HG02588 (cell line): ENCODE measurements around the gene AGAP5.
"Not testable (repeated sequence)": the region's sequence is repeated elsewhere in the genome, so short reads cannot be mapped to it uniquely, and the experiment has no call there.

ENCODE experiments used
- ATAC-seq: cut with Tn5 transposase; IDR thresholded peaks from one replicate; pipeline ENCODE4 v1.9.1; 2021; ENCODE audit warnings: mild to moderate bottlenecking, moderate library complexity; ENCODE audit not compliant: unreplicated experiment

Gene AGAP5

DNA sequence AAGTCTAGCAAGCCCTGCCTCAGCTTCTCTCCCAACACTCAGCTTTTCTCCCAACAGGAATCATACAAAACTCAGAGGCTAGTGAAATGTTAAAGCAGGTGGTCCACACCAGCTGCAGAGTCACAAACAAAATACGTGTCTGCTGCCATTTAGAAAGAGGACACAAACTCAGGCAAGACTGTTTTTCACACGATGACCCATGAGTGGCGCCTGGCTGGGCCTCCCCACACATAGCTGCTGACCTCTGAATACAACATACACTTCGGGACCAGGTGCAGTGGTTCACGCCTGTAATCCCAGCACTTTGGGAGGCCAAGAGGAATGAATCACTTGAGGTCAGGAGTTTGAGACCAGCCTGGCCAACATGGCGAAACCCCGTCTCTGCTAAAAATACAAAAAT, 35.2 kb downstream of the AGAP5 start:
- ATAC-seq, result not testable (repeated sequence)

DNA sequence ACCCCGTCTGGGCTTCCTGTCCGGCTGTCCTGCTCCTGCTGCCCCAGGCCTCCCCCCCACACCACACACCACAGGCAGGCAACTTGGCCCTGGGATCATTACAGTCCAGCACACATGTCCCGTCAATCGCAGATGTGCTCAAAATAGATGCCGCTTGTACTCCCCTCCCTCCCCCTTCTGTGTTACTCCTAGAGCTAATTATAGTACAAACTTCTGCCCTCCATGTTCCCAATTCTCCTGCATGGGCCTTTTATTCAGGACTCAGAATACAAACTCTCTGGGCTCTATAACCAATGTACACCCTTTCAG, 42.0 kb downstream of the AGAP5 start, which contains the start of gene SYNPO2L:
TSS of gene SYNPO2L (minus strand) at position 40 of the 309 bp plus-strand sequence. CDS start 107 bp downstream, outside the sequence.
- no peak for ATAC-seq

DNA sequence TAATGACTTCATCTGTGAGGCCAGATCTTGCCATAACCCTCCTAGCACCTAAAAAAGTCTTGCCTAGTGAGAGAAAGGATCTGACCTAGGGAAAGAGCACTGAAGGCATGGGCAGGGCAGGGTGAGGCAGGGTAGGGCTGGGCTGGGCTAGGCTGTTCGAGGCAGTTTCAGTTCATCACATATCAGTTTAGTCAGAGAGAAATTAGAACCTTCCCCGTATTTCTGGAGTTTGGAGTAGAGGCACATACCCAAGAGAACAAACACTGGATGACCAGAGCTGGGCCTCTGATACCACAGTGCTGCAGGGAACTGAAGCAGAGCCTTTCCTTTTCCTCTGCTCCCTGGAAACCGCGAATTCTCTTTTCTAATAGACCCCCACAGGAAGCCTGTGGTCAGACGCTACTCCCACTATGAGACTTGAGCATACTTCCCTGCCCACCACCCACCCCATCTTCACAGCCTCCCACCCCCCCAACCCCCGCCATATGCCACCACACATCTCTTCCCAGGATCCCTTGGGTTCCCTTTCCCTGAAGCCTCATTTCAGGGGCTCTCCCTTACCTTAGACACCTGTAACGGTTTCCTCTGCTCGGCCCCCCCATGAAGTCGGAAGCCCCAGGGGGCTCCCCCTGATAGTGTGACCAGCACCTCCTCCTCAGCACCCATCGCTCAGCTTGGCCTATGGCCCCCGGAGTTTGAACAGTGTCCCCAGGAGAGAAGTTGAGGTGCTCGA, 42.5 kb downstream of the AGAP5 start:
- ATAC-seq, result no peak

DNA sequence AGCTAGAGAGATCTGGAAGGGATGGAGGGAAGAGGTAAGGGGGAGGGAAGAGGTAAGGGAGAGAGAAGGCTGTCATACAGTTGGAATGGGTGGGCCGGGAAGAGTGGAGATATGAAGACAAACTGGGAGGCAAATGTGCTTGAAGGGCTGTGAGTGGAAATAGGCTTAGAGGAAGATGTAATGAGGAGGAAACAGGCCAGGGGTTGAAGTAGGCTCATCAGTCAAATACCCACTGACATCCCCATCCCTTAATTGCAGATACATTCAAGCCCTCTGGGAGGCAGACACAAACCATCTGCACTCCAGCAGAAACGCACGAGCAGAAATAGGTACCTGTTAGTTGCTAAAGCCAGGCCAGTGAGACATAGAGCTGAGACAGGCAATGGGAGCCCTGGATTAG, 44.2 kb downstream of the AGAP5 start:
- ATAC-seq, result no peak

DNA sequence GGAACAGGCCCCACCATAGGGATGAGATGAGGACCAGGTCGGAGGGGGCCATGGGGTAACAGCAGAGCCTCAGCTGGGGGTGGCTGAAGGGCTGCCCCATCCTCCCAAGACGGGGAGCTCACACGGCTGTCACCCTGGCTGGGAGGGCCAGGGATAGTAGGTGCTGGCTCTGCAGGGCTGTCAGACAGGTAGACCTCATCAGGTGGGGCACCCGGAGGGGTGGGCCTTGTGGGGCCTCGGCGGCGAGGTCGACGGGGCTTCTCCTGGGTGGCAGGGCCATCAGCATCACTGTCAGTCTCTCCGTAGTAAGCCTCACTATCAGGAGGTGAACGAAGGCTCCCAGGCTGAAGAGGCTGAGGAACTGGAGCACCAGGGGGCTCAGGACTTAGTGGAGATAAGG, 44.7 kb downstream of the AGAP5 start:
- ATAC-seq, result no peak

DNA sequence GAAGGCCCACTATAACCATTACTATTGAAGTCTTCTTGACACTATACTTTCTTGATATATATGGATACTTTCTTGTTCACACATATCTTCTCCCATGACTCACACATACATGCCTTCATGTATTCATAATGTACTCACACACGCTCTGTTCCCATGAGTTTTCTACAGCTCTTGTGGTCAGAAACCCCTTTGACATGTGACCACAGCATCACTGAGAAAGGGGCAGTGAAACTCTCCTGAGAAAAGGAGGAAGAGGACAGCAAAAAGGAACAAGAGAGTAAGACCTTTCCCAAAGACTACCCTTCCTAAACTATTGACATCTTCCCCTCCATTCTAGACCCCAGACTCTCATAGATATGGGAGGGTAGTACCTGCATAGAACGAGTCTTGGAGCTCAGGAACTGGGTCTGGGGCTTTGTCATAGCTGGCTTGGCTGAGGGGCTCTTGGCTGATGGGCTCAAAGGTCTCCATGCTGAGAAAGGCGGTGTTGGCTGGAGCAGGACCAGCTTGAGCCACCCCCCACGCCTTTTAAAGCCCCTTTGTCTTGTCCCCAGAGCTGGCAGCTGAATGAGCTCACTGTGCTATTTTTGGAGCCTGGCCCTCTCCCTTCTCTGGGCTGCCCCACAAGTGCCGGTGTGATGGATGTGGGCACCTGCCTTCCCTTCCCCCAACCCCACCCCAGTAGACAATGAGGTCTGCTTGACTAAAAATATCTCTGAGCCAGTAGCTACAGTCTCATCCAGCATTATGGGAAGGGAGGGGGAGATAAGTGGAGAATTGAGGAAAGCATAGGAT, 47.2 kb downstream of the AGAP5 start:
- no peak for ATAC-seq

DNA sequence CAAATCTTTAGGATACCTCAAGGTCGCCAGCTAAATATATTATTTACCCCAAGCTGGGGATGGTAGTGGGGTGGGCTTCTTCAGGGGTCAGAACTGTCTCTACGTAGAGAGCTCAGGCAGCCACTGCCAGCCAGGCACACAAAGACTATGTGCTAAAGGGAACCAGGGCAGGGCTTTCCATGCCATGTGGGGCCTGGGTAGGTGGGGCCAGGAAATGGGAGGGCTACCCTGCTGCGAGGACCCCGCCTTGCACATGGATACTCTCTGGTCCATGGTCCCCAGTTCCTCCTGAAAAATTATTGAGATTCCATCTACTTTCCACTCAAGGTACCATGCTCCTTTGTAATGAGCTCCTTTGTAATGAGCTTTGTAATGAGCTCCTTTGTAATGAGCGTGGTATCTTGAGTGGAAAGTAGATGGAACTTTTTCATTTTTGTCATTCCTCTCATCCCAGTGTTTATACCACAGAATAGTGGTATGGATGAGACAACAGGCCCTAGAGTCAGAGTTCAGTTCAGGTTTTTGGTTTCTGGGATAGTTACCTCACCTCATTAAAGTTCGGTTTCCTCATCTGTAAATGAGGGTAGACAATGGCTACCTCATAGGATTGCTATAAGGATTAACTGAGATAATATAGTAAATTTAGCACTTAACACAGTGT, 47.9 kb downstream of the AGAP5 start:
- ATAC-seq, result no peak

DNA sequence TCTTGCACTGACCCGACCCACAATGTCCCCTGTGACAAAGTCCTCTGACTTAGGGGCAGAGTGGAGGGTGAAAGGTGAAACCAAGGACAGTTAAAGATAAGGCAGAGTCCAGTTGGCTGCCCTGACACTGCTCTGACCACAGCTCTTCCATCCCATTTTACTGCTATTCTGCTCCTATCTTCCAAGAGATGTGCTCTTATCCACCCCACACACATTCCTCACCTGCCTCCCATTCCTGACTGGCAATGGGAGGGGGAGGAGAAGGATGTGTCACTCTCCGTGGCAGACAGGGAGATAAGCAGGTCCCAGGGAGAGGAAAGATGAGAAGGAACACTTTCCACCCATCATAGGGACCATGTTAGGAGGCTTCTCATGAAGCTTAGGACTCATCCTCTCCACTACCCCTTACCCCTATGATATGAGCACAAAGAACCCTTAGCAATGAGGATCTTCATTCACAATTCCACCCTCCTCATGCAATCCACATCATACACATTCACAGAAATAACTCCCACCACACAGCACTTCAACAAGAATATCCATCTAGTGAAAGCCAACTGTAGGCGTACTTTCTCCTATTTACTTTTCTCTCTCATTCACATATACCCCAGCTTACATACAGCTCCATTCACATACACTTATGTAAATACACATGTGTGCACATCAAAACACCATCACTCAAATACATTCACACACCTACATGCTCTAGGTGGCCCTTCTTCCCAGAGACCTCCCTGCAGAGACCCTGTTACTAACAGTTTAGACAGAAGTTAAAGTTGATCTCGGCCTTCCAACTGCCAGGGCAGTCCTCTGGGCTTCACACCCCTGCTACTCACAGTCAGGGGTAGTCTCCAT, 48.7 kb downstream of the AGAP5 start:
- no peak for ATAC-seq

DNA sequence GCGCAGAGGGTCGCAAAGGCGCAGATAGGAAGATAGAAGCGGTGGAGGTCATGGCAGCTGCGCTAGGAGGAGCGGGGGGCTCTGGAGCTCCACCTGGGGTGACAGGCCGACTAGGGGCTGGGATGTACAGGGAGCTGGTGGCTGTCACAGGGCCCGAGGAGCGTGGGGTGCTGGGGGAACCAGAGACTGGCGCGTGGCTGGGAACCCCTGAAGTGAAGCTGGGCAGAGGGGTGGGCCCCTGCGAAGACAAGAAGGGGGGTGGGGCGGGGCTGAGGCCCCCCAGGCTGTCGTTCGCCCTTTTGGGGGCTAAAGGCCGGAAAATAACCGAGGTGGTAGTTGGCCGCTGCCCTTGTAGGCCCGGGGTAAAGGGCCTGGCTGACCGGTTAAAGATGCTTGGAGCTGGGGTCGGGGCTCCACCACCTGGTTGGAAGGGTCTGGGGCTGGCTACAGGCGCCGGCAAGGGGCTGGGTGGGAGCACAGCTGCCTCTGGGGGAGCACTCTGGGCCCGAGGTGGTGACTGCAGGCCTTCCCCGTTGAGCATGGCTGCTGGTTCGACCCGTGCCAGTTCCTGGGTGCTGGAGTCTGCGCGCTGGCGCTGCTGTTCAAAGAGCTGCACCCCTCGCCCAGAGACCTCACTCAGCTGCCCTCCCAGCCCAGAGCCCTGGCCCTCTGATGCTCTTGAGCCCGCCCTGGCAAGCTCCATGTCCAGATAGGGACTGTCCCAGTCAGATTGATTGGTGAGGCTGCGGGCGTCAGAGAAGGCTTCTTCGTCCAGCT, 49.8 kb downstream of the AGAP5 start:
- ATAC-seq, result no peak

DNA sequence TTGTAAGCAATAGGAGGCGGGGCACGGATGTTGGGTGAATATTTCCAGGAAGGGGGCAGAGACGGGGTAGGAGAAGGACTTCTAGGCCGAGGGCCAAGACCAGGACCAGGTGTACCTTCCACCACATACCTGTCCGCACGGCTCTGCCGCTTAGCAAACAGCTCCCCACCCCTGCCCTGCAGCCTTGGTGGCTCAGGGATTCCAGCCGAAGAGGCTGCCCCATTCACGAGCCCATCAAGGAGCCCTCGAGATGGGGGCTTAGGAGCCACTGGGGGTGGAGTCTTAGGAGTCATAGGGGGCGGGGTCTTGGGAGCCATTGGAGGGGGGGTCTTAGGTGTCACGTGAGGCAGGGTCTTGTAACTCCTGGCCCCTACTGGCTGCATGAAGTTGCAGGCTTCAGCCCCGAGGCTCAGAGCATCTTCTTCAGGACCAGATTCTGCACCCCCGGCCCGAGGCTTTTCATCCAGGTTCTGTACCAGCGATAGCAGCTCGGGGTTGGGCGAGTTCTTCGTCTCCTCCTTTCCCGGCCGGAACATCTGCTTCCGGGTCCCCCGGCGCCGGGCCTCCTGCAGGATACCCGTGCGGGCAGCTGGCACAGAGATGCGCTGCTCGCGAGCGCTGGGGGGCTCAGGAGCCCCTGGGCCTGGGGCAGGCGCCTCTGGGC, 50.6 kb downstream of the AGAP5 start:
- ATAC-seq, result no peak

DNA sequence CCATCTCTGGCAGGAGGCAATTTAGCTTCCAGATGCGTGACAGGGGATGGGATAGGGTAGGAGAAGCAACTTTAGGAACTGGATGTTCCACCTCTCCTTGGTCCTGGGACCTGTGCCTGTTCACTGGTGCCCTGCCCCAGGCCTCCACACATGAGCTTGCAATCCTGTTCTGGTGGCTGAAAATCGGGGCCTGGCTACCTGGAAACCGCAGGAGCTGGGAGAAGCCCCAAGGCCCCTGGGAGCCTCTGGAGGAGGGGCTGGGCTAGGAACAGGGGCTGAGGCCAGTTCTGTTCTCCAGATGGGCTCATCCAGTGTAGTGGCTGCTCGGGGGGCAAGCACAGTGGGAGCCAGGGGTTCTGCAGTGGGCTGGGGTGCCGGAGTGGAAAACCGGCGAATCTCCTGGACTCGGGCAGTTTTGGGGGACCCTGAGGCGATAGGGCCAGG, 51.3 kb downstream of the AGAP5 start:
- no peak for ATAC-seq

DNA sequence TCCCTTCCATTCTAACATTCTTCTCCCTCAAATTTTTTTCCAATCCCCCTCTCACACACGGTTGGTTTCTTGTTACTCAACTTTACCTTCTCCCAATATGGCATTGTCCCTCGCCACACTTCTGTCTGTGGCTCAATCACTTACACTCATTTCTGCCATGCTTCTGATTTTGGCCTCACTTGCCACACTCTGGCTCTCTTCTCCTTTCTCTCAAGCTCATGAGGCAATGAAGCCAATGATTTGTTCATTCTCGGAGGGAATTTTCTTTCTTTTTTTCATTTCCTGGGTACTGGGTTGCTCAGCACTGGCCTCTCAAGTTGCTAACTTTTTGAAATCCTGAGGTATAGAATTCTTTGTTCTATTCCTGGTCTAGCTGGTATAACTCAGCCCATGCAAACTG, 52.7 kb downstream of the AGAP5 start:
- no peak for ATAC-seq

DNA sequence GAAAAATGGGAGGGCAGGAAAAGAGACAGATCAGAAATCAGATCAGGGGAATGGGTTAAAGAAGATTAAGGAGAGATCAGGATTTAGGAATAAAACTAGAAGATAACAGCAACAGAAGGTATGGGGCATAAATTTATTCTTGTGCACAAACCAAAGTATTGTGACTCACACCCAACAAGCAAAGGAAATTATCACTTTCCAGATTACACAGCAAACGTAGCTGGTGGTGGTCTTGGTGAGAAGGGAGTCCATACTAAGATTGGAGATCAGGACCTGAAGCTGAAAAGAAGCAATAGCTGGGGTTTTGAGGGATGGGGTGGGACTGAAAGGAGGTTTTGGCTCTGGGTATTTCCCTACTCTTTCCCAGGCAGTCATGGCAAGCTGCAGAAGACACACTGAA, 53.1 kb downstream of the AGAP5 start:
- no peak for ATAC-seq

DNA sequence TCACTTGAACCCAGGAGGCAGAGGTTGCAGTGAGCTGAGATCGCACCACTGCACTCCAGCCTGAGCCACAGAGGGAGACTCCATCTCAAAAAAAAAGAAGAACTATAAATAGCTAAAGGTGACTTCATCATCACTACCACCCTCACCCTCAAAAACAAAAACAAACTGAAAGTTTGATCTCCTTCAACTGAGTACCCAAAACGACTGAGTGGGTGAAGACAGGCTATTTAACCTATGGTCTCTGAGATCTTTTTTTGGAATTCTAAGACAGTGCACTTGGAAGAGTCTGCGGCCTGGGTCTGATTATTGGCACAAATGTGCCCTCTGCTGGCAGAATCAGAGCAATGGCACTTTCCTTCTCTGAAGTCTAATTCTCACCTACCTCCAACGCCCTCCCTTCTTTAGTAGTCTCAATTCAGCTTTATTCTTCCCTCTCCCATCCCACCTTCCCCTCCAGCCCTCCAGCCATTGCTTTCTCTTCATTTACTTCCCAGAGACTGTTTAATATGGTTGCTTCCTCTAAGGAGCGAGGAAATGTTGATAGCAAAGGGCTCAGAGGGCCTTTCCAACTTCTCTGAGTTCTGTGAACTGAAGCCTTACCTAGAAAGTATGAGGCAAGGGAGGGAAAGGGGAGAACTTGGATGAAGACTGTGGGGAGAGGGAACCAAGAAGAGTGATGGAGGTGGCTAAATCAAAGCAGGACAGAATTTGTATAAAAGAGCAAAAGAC, 53.7 kb downstream of the AGAP5 start:
- ATAC-seq, result no peak

DNA sequence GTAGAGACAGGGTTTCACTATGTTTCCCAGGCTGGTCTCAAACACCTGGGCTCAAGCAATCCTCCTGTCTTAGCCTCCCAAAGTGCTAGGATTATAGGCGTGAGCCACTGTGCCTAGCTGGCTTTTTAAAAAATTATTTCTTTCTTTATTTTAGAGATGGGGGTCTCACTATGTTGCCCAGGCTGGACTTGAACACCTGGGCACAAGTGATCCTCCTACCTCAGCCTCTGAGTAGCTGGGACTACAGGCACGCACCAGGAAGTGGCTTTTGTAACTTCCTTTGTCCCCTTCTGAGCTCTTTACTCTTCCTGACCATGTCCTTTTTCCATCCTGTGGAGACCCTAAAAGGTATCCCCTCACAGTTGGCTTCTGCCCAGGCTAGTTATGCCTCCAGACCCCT, 54.5 kb downstream of the AGAP5 start:
- no peak for ATAC-seq

DNA sequence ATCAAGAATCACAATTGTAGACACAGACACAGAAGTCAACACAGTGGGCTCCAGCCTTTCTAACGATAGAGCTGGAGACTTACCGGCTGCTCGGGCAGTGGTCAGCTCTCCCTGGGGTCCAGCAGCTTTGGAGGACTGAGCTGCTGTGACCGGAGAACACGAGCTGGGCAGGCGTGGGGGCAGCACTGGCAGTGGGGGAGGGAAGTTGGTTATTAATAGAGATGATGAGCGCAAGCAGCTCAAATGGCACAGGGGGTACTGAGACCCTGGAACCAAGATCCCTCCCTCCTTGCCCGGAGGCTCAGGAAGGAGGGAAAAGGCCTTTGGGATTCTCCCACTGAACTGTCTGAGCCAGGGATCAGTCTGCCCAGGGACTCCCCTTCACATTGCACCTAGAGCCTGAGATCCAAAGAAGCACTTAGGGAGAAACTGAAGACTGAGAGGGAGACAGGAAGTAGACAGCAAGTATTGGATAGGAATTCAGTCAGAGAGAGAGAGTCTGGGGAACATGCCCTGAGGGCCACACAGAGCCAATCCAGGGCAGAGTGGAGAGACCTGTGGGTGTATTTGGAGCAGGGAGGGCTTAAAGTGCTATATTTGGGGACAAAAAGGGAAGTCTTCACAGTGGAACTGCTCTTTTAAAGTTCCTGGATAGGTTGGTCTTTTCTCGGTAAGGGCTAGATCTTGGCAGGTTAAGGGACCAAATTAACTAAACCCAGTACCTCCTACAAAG, 56.4 kb downstream of the AGAP5 start, which contains the start of gene MYOZ1:
TSS of gene MYOZ1 (minus strand) at position 147 of the 733 bp plus-strand sequence. CDS start 1,457 bp downstream, outside the sequence.
- no peak for ATAC-seq

DNA sequence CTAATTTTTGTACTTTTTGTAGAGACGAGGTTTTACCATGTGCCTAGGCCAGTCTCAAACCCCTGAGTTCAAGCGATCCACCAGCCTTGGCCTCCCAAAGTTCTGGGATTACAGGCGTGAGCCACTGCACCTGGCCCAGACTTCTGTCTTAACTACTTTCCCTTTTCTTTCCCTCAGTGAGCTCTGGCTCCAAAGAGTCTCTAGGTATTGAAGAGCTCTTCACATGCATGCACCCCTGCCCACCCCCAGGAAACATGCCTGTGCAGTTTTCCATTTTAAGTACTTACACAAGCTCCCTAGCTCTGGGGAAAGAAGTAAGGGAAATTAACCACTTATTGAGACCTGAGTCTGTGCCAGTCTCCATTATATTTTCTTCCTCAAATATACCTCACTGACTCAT, 58.6 kb downstream of the AGAP5 start:
- no peak for ATAC-seq

DNA sequence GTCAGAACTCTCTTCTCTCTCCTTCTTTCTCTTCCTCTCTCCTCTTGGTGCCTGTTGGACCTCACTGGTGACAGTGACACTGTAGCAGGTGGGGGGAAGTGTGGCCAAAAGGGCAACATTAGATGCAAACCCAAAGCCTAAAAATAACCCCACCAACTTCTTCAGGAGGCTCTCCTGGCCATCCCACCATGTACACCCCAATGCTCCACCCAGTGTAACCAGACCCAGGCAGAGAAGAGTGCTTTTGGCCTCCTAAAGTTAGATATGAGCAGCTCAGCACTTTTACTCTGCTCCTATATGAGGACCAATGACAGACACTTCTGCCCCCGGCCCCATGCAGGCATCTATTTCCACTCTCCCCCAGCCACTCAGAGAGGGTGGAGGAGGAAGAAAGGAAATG, 62.1 kb downstream of the AGAP5 start:
- no peak for ATAC-seq
